K562 (cell line): ENCODE measurements around the gene GALNT5. TPM values are rescaled to one million over a fixed set of nuclear protein-coding genes. Genes with fewer than 3 reads are reported as not detected.

ENCODE experiments used
- ATF1 ChIP-seq, 2 experiments: fragments of 450-650 bp in 1 of 2; IDR thresholded peaks; 2 replicates each; pipeline ENCODE4 v1.6.1; 2016; ENCODE audit warnings: missing compliant biosample characterization in 1 of 2, missing genetic modification characterization in 1 of 2
- CREM ChIP-seq: IDR thresholded peaks from 2 replicates; pipeline ENCODE4 v1.6.1; 2014; ENCODE audit warnings: antibody characterized with exemption, low read depth
- E2F5 ChIP-seq: sonication (generic); formaldehyde crosslinking; IDR thresholded peaks from 2 replicates; pipeline ENCODE4 v1.8.0; 2022; ENCODE audit warnings: mild to moderate bottlenecking, missing genetic modification reagents
- EGR1 ChIP-seq: fragments of 450-650 bp; conservative IDR thresholded peaks from 2 replicates; pipeline ENCODE4 v1.6.1; 2017; ENCODE audit warnings: mild to moderate bottlenecking
- ILF3 ChIP-seq: fragments of 450-650 bp; IDR thresholded peaks from 2 replicates; pipeline ENCODE4 v1.6.1; 2018; ENCODE audit warnings: antibody characterized with exemption, mild to moderate bottlenecking, moderate library complexity, borderline replicate concordance
- MAZ ChIP-seq, 2 experiments: fragments of 450-650 bp in 1 of 2; sonication (generic) in 1 of 2; formaldehyde crosslinking; IDR thresholded peaks in 1 of 2; conservative IDR thresholded peaks in 1 of 2; 2 replicates each; pipeline versions ENCODE4 v1.4.0 to v1.5.0; 2020; ENCODE audit warnings: mild to moderate bottlenecking in 1 of 2, missing genetic modification reagents in 1 of 2
- PML ChIP-seq: IDR thresholded peaks from 2 replicates; pipeline ENCODE4 v1.6.1; 2012; ENCODE audit warnings: low read length, inconsistent platforms
- TAL1 ChIP-seq: fragments of 450-650 bp; IDR thresholded peaks from 2 replicates; pipeline ENCODE4 v1.6.1; 2016; ENCODE audit warnings: mild to moderate bottlenecking
- TCF7L2 ChIP-seq: fragments of 150-350 bp; IDR thresholded peaks from 2 replicates; pipeline ENCODE4 v1.6.1; 2016; ENCODE audit warnings: low read depth, mild to moderate bottlenecking, low read length, moderate library complexity
- ZBTB5 ChIP-seq: fragments of 450-650 bp; IDR thresholded peaks from 2 replicates; pipeline ENCODE4 v1.6.1; 2017; ENCODE audit warnings: antibody characterized with exemption
- ZC3H11A ChIP-seq: IDR thresholded peaks from 2 replicates; pipeline ENCODE4 v1.6.1; 2012; ENCODE audit warnings: low read depth, low read length, improper control_type of control experiment
- ZFP30 ChIP-seq: fragments of 250-450 bp; sonication (Bioruptor Pico); IDR thresholded peaks from 2 replicates; pipeline ENCODE4 v1.8.0; 2022; ENCODE audit warnings: moderate library complexity, mild to moderate bottlenecking, inconsistent platforms, borderline replicate concordance
- ZNF347 ChIP-seq: fragments of 450-650 bp; formaldehyde crosslinking; IDR thresholded peaks from 2 replicates; pipeline ENCODE4 v1.4.0; 2020; ENCODE audit warnings: low read depth, mild to moderate bottlenecking, moderate library complexity
- ZNF699 ChIP-seq: fragments of 250-450 bp; sonication (Bioruptor Pico); IDR thresholded peaks from 2 replicates; pipeline ENCODE4 v1.8.0; 2021; ENCODE audit warnings: mild to moderate bottlenecking, moderate library complexity; ENCODE audit not compliant: insufficient replicate concordance
- ZNF764 ChIP-seq: fragments of 250-450 bp; sonication (Bioruptor Pico); IDR thresholded peaks from 2 replicates; pipeline ENCODE4 v1.4.0; 2020; ENCODE audit warnings: low read depth, mild to moderate bottlenecking, moderate library complexity
- polyA plus RNA-seq, 8 experiments: library from polyadenylated mRNA; depleted of rRNA in 4 of 8; stranded (reverse) in 5 of 8; unstranded in 3 of 8; fragments of >200 nt; fragmentation: Nextera tagmentation in 2 of 8; fragmentation: Illumina TruSeq in 1 of 8; extraction: Ambion mirVana in 2 of 8; extraction: Trizol in 1 of 8; gene quantifications; 2 replicates each; pipeline versions ENCODE4 v1.2.1 to v1.2.3, GENCODE V29; 2011 to 2014; ENCODE audit warnings: inconsistent platforms in 1 of 8, missing spikeins in 1 of 8
- total RNA-seq, 7 experiments: library from RNA; depleted of rRNA in 6 of 7; stranded (reverse); fragments of >200 nt in 6 of 7; fragmentation: Illumina TruSeq in 2 of 7; extraction: Trizol in 2 of 7; gene quantifications; 2 replicates each; pipeline versions ENCODE4 v1.2.1 to v1.2.3, GENCODE V29; 2011 to 2021; ENCODE audit warnings: low replicate concordance in 1 of 7
- TF ChIP-seq, protein P1 (sequence below): sonication (generic); formaldehyde crosslinking; IDR thresholded peaks from 2 replicates; pipeline ENCODE4 v1.8.1; 2023; ENCODE audit warnings: mild to moderate bottlenecking, missing genetic modification reagents
- TF ChIP-seq, protein P2 (sequence below): fragments of 450-650 bp; formaldehyde crosslinking; IDR thresholded peaks from 2 replicates; pipeline ENCODE4 v1.4.0; 2022; ENCODE audit warnings: missing genetic modification characterization
- TF ChIP-seq, protein P3 (sequence below): fragments of 250-450 bp; sonication (Bioruptor Pico); IDR thresholded peaks from 2 replicates; pipeline ENCODE4 v1.8.0; 2022; ENCODE audit warnings: inconsistent platforms, mild to moderate bottlenecking, moderate library complexity, borderline replicate concordance

The GALNT5 gene
- total and polyA plus RNA-seq, 9 of the 15 experiments (the other 6 are each of a cell fraction or from before 2014, with no cell fraction given), result 21.6 to 73.0 (median 54.7) TPM

- TF ChIP-seq CREM, result peak; percentile 46; the same call in 1 of the 2 replicates
- TF ChIP-seq, protein P1, sequence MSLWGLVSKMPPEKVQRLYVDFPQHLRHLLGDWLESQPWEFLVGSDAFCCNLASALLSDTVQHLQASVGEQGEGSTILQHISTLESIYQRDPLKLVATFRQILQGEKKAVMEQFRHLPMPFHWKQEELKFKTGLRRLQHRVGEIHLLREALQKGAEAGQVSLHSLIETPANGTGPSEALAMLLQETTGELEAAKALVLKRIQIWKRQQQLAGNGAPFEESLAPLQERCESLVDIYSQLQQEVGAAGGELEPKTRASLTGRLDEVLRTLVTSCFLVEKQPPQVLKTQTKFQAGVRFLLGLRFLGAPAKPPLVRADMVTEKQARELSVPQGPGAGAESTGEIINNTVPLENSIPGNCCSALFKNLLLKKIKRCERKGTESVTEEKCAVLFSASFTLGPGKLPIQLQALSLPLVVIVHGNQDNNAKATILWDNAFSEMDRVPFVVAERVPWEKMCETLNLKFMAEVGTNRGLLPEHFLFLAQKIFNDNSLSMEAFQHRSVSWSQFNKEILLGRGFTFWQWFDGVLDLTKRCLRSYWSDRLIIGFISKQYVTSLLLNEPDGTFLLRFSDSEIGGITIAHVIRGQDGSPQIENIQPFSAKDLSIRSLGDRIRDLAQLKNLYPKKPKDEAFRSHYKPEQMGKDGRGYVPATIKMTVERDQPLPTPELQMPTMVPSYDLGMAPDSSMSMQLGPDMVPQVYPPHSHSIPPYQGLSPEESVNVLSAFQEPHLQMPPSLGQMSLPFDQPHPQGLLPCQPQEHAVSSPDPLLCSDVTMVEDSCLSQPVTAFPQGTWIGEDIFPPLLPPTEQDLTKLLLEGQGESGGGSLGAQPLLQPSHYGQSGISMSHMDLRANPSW (CRISPR knock-in tag), result no peak
- TF ChIP-seq ZFP30 (CRISPR knock-in tag), result no peak
- TF ChIP-seq E2F5 (CRISPR knock-in tag), result no peak
- TF ChIP-seq ZNF347, result no peak
- TF ChIP-seq ILF3, result no peak
- TF ChIP-seq, protein P2, sequence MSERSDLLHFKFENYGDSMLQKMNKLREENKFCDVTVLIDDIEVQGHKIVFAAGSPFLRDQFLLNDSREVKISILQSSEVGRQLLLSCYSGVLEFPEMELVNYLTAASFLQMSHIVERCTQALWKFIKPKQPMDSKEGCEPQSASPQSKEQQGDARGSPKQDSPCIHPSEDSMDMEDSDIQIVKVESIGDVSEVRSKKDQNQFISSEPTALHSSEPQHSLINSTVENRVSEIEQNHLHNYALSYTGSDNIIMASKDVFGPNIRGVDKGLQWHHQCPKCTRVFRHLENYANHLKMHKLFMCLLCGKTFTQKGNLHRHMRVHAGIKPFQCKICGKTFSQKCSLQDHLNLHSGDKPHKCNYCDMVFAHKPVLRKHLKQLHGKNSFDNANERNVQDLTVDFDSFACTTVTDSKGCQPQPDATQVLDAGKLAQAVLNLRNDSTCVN, result no peak
- TF ChIP-seq ZNF764 (CRISPR knock-in tag), result no peak
- TF ChIP-seq ZNF699 (CRISPR knock-in tag), result no peak
- TF ChIP-seq, protein P3, sequence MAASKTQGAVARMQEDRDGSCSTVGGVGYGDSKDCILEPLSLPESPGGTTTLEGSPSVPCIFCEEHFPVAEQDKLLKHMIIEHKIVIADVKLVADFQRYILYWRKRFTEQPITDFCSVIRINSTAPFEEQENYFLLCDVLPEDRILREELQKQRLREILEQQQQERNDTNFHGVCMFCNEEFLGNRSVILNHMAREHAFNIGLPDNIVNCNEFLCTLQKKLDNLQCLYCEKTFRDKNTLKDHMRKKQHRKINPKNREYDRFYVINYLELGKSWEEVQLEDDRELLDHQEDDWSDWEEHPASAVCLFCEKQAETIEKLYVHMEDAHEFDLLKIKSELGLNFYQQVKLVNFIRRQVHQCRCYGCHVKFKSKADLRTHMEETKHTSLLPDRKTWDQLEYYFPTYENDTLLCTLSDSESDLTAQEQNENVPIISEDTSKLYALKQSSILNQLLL (CRISPR knock-in tag), result no peak
- no peak; the same call in 1 of the 2 replicates for TF ChIP-seq TAL1
- no peak for TF ChIP-seq EGR1
- no peak for TF ChIP-seq TCF7L2
- peak; percentile 44; the same call in 1 of the 2 replicates for TF ChIP-seq ZC3H11A
- TF ChIP-seq MAZ (CRISPR knock-in tag; conservative IDR thresholded peaks at IDR 0.05 in 1 of 2, IDR thresholded peaks at IDR 0.05 in 1 of 2), result 0 out of 4 replicates have a peak, but pooled peaks of 1 of the 2 experiments have one; percentile 47
- no peak for TF ChIP-seq ATF1 (CRISPR knock-in tag; IDR thresholded peaks at IDR 0.05)
- TF ChIP-seq ATF1 (tag; IDR thresholded peaks at IDR 0.05), result 0 out of 2 replicates have a peak, but pooled peaks have one; percentile 17
- no peak for TF ChIP-seq ZBTB5
- no peak for TF ChIP-seq PML
These were observed 70.4 kb downstream of the GALNT5 start (continued) for GRCh38 chr2:157327621-157328500.
